SK-N-SH treated with all-trans-retinoic acid at 6 μM for 48 hours (cell line): ENCODE results near the gene CDR2.

Experiments
- ARNTL ChIP-seq: fragments of 450-650 bp; formaldehyde crosslinking; IDR thresholded peaks from 2 replicates; pipeline ENCODE4 v1.5.0; 2020; ENCODE audit warnings: low read depth, mild to moderate bottlenecking, moderate library complexity, borderline replicate concordance
- BACH2 ChIP-seq: fragments of 250-450 bp; sonication (Bioruptor Pico); IDR thresholded peaks from 2 replicates; pipeline ENCODE4 v1.9.0; 2021; ENCODE audit warnings: mild to moderate bottlenecking, borderline replicate concordance
- CSRNP3 ChIP-seq: fragments of 250-450 bp; sonication (Bioruptor Pico); IDR thresholded peaks from 2 replicates; pipeline ENCODE4 v1.5.1; 2021; ENCODE audit warnings: mild to moderate bottlenecking, moderate library complexity
- ISL1 ChIP-seq: fragments of 250-450 bp; sonication (Bioruptor Pico); IDR thresholded peaks from 2 replicates; pipeline ENCODE4 v2.1.2; 2022; ENCODE audit warnings: mild to moderate bottlenecking, moderate library complexity
- RARB ChIP-seq: fragments of 250-450 bp; sonication (Bioruptor Pico); IDR thresholded peaks from 2 replicates; pipeline ENCODE4 v1.8.0; 2021; ENCODE audit warnings: mild to moderate bottlenecking, moderate library complexity
- TOX ChIP-seq: fragments of 250-450 bp; sonication (Bioruptor Pico); IDR thresholded peaks from 2 replicates; pipeline ENCODE4 v1.8.0; 2021; ENCODE audit warnings: mild to moderate bottlenecking, moderate library complexity, borderline replicate concordance
- ZFP3 ChIP-seq: fragments of 250-450 bp; sonication (Bioruptor Pico); IDR thresholded peaks from 2 replicates; pipeline ENCODE4 v1.5.0; 2020; ENCODE audit warnings: mild to moderate bottlenecking, moderate library complexity
- ZNF565 ChIP-seq: fragments of 450-650 bp; formaldehyde crosslinking; conservative IDR thresholded peaks from 2 replicates; pipeline ENCODE4 v1.5.0; 2020; ENCODE audit warnings: low read depth, mild to moderate bottlenecking, moderate library complexity

DNA sequence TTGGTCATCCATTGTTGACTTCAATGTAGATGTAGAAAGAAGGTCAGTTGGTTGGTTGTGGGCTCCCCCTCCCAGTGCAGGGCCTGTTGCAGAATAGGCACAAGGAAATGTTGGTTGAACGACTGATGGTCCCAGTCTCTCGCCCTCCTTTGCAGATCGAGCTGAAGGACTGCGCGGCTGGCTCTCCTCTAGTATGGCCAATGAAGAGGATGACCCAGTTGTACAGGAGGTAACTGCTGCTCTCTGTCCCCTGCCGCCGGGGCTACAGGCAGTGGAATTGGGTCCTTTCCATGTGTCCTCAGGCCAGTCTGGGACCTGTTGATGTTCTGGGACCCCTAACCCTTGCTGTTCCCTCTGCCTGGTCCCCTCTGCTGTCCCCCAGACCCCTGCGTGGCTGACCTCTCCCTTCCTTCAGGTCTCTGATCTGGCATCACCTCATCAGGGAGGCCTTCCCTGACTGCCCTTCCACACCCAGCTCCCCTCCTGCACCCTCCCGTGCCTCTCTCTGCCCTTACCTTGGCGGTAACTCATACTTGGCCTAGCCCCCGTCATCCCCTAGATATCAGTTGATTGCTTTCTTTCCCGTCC is 71.5 kb downstream of the CDR2 start:
- TF ChIP-seq ARNTL (CRISPR knock-in tag) = no peak
- TF ChIP-seq CSRNP3 (CRISPR knock-in tag) = no peak
- no peak for TF ChIP-seq ZFP3 (CRISPR knock-in tag)
- no peak for TF ChIP-seq ISL1
- no peak for TF ChIP-seq BACH2
- TF ChIP-seq RARB (CRISPR knock-in tag) = no peak
- TF ChIP-seq ZNF565 (CRISPR knock-in tag) = no peak
- TF ChIP-seq TOX (CRISPR knock-in tag) = no peak
